Measurements from ENCODE around the gene SLC15A2. TPM values are rescaled to one million over a fixed set of nuclear protein-coding genes. Genes with fewer than 3 reads are reported as not detected.
A peak's percentile ranks its signal among the peaks of the same experiment; 100 is the strongest.

SLC15A2 gene
- total and polyA plus RNA-seq, 3 donors from 2014 or later, result 11.8 to 21.8 (median 13.8) TPM

GRCh38 chr3:121897296-121897695 lies 3.1 kb downstream of the SLC15A2 start:
- no peaks in the 10 kb centered on the region for H3K9me3 ChIP-seq
- no peak for DNase-seq
- 89 to 95% methylated on average over 3 of the region's 3 CpGs for whole genome bisulfite sequencing, 2 donors
- H3K36me3 ChIP-seq (ENCODE audit: low read depth, missing control alignments), result no peaks in the 10 kb centered on the region
- H3K27ac ChIP-seq, result no peak overlapping the region
- intact Hi-C loops (cut with DNase I; ENCODE audit: low total_unique reads), result no loop called here
- H3K27me3 ChIP-seq, result no peaks in the 10 kb centered on the region
- peaks cover 14% of the 10 kb centered on the region for H3K4me1 ChIP-seq
- TF ChIP-seq, protein P1, sequence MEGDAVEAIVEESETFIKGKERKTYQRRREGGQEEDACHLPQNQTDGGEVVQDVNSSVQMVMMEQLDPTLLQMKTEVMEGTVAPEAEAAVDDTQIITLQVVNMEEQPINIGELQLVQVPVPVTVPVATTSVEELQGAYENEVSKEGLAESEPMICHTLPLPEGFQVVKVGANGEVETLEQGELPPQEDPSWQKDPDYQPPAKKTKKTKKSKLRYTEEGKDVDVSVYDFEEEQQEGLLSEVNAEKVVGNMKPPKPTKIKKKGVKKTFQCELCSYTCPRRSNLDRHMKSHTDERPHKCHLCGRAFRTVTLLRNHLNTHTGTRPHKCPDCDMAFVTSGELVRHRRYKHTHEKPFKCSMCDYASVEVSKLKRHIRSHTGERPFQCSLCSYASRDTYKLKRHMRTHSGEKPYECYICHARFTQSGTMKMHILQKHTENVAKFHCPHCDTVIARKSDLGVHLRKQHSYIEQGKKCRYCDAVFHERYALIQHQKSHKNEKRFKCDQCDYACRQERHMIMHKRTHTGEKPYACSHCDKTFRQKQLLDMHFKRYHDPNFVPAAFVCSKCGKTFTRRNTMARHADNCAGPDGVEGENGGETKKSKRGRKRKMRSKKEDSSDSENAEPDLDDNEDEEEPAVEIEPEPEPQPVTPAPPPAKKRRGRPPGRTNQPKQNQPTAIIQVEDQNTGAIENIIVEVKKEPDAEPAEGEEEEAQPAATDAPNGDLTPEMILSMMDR (IDR thresholded peaks at IDR 0.05), result no peak
- TF ChIP-seq POLR2A (IDR thresholded peaks at IDR 0.05), result no peak
- no peak overlapping the region for H3K4me3 ChIP-seq

GRCh38 chr3:121913305-121913990 lies 19.2 kb downstream of the SLC15A2 start:
- Histone ChIP-seq H3K4me1 (no peaks in the 10 kb centered on the region), H3K9me3 (no peaks in the 10 kb centered on the region), H3K4me3 (no peak overlapping the region), H3K36me3 (ENCODE audit: low read depth, missing control alignments) (no peaks in the 10 kb centered on the region), H3K27me3 (no peaks in the 10 kb centered on the region), H3K27ac (peak overlapping the region in 1 of 2 donors; percentile 3)
- intact Hi-C loops (cut with DNase I; ENCODE audit: low total_unique reads), result no loop called here
- WGBS, 2 donors, result 62 to 94% methylated on average over 2 of the region's 2 CpGs
- TF ChIP-seq, protein P1 (IDR thresholded peaks at IDR 0.05), result no peak
- DNase-seq, result no peak

DNA sequence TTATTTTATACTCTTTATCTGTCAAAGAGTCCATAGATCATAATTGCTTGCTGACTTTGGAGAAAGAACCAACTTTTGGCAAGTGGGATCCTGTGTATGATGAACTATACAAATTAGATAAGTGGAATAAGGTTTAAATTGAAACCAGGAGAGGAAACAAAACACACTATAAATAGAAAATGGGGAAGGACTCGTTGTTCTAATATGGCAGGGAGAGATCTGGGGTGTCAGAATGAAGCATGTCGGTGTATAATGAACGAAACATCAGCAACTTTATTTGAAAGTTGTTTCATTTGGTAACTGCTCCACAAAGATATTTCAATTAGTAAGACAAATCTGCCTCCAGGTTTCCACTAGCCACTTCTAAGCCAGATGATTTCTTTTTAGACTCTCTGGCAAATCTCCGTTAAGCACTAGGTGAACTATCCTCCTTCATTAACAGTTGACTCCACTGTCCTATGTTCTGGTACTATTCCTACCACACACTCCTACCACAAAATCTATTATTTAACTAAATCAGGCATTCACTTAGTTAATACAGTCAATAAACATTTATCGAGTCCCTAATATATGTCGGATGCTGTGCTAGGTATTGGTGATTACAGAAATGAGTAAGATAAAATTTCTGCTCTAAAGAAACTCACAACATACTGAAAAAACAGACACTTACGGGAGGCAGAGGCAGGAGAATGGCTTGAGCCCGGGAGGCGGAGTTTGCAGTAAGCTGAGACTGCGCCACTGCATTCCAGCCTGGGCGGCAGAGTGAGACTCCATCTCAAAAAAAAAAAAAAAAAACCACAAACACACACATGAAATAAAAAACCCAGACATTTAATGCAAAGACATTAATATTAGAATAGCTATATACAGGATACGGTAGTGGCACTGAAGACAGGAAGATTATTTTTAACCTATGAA lies 20.1 kb downstream of the SLC15A2 start:
- no peak for TF ChIP-seq POLR2A (IDR thresholded peaks at IDR 0.05)
- TF ChIP-seq, protein P1 (IDR thresholded peaks at IDR 0.05), result no peak
- Histone ChIP-seq H3K9me3 (no peaks in the 10 kb centered on the region), H3K4me3 (no peak overlapping the region), H3K36me3 (ENCODE audit: low read depth, missing control alignments) (no peaks in the 10 kb centered on the region), H3K27ac (peak overlapping the region in 1 of 2 donors; percentile 3), H3K27me3 (no peaks in the 10 kb centered on the region), H3K4me1 (no peaks in the 10 kb centered on the region)
- 67 to 72% methylated on average over 12 of the region's 12 CpGs for WGBS, 2 donors
- DNase-seq, result no peak
- intact Hi-C loops (cut with DNase I; ENCODE audit: low total_unique reads), result no loop called here

DNA sequence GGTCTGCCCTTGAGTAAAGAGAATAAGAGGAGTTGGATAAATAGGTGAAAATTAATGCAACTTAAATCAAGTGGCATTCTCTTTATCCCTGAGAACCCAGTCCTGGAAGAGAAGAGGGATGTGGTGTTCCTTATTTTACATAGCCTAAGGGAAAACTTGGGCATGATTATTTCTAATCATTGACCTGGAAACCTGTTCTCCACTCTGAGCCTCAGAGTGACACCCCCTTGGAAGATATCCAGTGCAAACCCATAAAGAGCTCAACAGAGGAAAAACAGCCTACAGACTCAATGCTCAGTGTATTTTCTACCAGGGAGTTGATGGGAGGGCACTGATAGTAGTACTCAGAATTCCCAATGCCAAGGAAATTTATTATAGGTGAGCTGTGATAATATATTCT lies 22.0 kb downstream of the SLC15A2 start:
- TF ChIP-seq, protein P1 (IDR thresholded peaks at IDR 0.05), result no peak
- no peak for TF ChIP-seq POLR2A (IDR thresholded peaks at IDR 0.05)
- no peak overlapping the region for H3K4me3 ChIP-seq
- no peak for DNase-seq
- no peaks in the 10 kb centered on the region for H3K27me3 ChIP-seq
- no peak overlapping the region for H3K27ac ChIP-seq
- no peaks in the 10 kb centered on the region for H3K4me1 ChIP-seq
- no peaks in the 10 kb centered on the region for H3K9me3 ChIP-seq
- intact Hi-C loops (cut with DNase I; ENCODE audit: low total_unique reads), result no loop called here
- no peaks in the 10 kb centered on the region for H3K36me3 ChIP-seq (ENCODE audit: low read depth, missing control alignments)
